Progenitor cell of endocrine pancreas (in vitro differentiated cells): Measurements from ENCODE around the gene EXOSC2. TPM values are rescaled to one million over a fixed set of nuclear protein-coding genes. Genes with fewer than 3 reads are reported as not detected.

Source experiments
- DNase-seq: peaks from one replicate; pipeline ENCODE4 v3.0.0; 2021; ENCODE audit warnings: low spot score; ENCODE audit not compliant: unreplicated experiment
- H3K27ac Mint-ChIP-seq: 2 replicates; pipeline ENCODE4 v1.8.0; 2021; ENCODE audit warnings: mild to moderate bottlenecking, moderate library complexity, mixed read lengths
- H3K27me3 Mint-ChIP-seq: 2 replicates; pipeline ENCODE4 v1.8.0; 2021; ENCODE audit warnings: mixed read lengths
- H3K36me3 Mint-ChIP-seq: 2 replicates; pipeline ENCODE4 v1.8.0; 2022; ENCODE audit warnings: mixed read lengths; ENCODE audit not compliant: insufficient read depth
- H3K4me1 Mint-ChIP-seq: 2 replicates; pipeline ENCODE4 v1.8.0; 2021; ENCODE audit warnings: low read depth, mixed read lengths
- H3K4me3 Mint-ChIP-seq: 2 replicates; pipeline ENCODE4 v1.8.0; 2021; ENCODE audit warnings: low read depth, mild to moderate bottlenecking, moderate library complexity, mixed read lengths
- H3K9me3 Mint-ChIP-seq: 2 replicates; pipeline ENCODE4 v1.8.0; 2021; ENCODE audit warnings: low read depth, mixed read lengths
- total RNA-seq: library from RNA; stranded (reverse); gene quantifications from 2 replicates; pipeline ENCODE4 v1.2.1, GENCODE V29; 2021
- TF ChIP-seq, protein P1 (sequence below): fragments of 200-600 bp; sonication (generic); IDR thresholded peaks from one replicate; pipeline ENCODE4 v1.5.0; 2021; ENCODE audit warnings: antibody characterized with exemption, mild to moderate bottlenecking; ENCODE audit not compliant: unreplicated experiment

EXOSC2 gene
- total RNA-seq, 1 donor from 2014 or later: 45.9 TPM

GRCh38 chr9:130665029-130665430 is 28.6 kb upstream of the EXOSC2 start:
- Mint-ChIP-seq H3K9me3 (no peaks in the 10 kb centered on the region), H3K4me1 (peaks cover 5% of the 10 kb centered on the region), H3K36me3 (no peaks in the 10 kb centered on the region), H3K4me3 (no peak overlapping the region), H3K27me3 (peaks cover 77% of the 10 kb centered on the region), H3K27ac (no peak overlapping the region)
- DNase-seq: no peak
- TF ChIP-seq, protein P1, sequence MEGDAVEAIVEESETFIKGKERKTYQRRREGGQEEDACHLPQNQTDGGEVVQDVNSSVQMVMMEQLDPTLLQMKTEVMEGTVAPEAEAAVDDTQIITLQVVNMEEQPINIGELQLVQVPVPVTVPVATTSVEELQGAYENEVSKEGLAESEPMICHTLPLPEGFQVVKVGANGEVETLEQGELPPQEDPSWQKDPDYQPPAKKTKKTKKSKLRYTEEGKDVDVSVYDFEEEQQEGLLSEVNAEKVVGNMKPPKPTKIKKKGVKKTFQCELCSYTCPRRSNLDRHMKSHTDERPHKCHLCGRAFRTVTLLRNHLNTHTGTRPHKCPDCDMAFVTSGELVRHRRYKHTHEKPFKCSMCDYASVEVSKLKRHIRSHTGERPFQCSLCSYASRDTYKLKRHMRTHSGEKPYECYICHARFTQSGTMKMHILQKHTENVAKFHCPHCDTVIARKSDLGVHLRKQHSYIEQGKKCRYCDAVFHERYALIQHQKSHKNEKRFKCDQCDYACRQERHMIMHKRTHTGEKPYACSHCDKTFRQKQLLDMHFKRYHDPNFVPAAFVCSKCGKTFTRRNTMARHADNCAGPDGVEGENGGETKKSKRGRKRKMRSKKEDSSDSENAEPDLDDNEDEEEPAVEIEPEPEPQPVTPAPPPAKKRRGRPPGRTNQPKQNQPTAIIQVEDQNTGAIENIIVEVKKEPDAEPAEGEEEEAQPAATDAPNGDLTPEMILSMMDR: no peak

- no peak for DNase-seq
- H3K36me3 Mint-ChIP-seq: no peaks in the 10 kb centered on the region
- TF ChIP-seq, protein P1: no peak
- no peaks in the 10 kb centered on the region for H3K9me3 Mint-ChIP-seq
- no peak overlapping the region for H3K27ac Mint-ChIP-seq
- H3K4me3 Mint-ChIP-seq: no peak overlapping the region
- peaks cover 4% of the 10 kb centered on the region for H3K4me1 Mint-ChIP-seq
- peaks cover 80% of the 10 kb centered on the region for H3K27me3 Mint-ChIP-seq
These were observed 27.9 kb upstream of the EXOSC2 start for GRCh38 chr9:130665431-130666392.

- Mint-ChIP-seq H3K4me1 (peaks cover 4% of the 10 kb centered on the region), H3K27ac (no peak overlapping the region), H3K27me3 (peaks cover 85% of the 10 kb centered on the region), H3K36me3 (no peaks in the 10 kb centered on the region), H3K9me3 (no peaks in the 10 kb centered on the region), H3K4me3 (no peak overlapping the region)
- TF ChIP-seq, protein P1: no peak
- DNase-seq: no peak
These were observed 27.0 kb upstream of the EXOSC2 start for GRCh38 chr9:130666393-130667119.

DNA sequence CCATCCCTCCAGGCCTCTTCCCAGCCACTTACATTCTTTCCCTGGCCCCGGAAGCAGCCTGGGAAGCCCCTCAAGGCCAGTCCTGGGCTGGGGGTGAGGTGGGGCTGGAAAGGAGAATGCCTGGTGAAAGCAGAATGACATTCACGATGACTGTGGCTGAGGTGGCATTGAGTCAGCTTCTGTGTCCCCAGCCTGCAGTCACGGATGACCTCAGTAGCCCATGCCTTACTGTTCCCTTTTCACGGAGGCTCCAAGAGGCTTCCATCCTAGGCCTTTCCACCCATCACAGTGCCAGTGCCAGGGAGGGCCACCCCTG is 26.5 kb upstream of the EXOSC2 start:
- Mint-ChIP-seq H3K27ac (no peak overlapping the region), H3K9me3 (no peaks in the 10 kb centered on the region), H3K36me3 (no peaks in the 10 kb centered on the region), H3K27me3 (peaks cover 83% of the 10 kb centered on the region), H3K4me1 (peaks cover 4% of the 10 kb centered on the region), H3K4me3 (no peak overlapping the region)
- TF ChIP-seq, protein P1: no peak
- DNase-seq: no peak

DNA sequence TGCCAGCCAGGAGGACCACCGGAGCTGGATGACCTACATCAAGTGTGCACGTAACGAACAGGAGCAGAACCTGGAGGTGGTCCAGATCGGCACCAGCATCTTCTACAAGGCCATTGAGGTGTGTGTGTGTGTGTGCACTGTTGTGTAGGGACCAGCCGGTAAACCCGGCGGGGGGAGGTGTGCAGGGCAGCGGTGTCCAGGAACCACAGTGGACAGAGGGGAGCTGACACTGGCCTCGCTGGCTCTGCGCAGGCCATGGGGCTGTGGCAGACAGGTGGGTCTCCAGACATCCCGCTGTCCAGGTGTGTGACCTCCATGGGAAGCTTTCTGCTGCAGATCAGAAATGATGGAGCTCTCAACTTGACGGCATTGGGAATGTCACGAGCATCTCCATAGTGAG is 25.4 kb upstream of the EXOSC2 start:
- DNase-seq: no peak
- Mint-ChIP-seq H3K4me1 (peaks cover 4% of the 10 kb centered on the region), H3K9me3 (no peaks in the 10 kb centered on the region), H3K4me3 (no peak overlapping the region), H3K36me3 (no peaks in the 10 kb centered on the region), H3K27ac (no peak overlapping the region), H3K27me3 (peaks cover 77% of the 10 kb centered on the region)
- TF ChIP-seq, protein P1: no peak
